NCI-H1436 (cell line): ENCODE measurements around the gene AOPEP.

ENCODE experiments used
- DNase-seq: peaks from one replicate; lab custom pipeline; 2025; lab: John Stamatoyannopoulos, UW

Gene AOPEP

DNA sequence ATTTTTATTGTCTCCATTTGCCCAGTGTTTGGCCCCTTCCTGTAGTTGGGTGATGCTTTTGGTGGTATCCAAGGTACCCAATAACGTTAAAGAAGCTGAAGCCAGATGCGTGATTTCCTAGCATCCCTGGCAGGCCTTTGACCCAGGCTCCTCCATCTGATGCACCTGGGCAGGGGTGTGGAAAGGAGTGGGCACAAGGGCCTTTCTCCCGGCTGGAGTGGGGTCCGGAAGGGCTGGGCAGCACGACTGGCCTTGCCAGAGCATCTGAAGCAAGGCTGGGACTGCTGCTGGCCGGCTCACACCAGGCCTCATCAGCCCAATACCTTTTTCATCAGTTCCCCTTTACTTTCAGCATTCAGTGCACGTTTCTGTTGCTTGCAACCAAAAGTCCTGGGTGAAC is 370.8 kb downstream of the AOPEP start:
- no peak for DNase-seq

DNA sequence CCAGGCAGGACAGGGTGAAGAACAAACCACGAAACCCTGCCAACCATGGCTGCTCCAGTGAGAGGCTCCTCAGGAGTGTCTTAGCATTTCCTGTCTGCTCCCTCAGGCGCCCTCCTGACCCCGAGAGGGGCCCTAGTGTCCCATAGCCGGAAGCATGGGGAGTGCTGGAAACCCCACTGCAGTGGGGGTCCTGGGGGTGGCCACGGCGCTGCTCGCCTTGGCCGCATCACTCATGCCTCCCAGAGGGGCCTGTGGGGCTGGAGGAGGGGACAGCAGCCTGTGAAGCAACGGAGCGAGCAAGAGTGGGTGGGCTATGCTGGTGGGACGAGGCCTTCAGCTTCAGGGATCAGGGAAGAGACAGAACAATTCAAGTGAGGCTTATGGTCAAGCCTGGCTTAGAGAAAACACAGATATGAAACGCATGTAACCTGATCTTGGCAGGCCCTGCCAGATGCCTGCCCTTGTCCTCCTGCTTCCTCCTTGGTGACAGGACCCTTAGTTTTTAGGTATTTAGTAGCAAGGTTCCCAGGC is 372.0 kb downstream of the AOPEP start:
- DNase-seq, result no peak

DNA sequence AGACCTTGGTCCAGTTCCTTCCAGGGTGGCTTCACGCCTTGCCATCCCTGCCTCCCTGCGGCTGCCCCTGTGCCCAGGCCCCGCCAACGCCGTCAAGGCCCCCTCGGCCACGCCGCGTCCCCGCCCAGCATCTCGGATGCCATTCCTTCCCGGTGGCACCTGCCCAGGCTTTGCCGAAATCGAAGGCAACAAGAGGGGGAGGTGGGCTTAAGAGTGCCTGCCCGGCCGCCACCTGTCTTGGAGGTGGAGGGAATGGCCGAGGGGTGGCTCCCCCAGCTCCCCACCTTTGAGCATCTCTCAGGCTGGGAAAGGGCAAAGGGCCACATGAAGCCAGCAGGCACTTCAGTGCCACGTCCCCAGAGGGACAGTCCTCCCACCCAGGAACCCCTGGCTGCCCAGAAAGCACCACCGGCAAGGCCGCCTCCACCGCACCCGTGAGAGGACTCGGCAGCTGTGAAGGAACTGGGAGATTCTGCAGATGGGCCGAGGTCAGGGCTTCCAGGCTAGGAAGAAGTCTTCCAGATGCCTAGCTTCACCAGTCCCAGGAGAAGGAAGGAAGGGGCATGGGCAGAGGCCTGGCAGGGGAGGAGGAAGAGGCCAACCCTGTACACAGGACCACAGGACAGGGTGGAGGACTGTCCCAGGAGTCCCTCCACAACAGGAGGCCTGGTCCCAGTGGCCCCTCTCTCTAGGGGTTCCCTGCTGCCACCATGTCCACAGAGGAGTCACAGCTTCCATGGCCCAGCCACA is 373.0 kb downstream of the AOPEP start:
- DNase-seq, result no peak

DNA sequence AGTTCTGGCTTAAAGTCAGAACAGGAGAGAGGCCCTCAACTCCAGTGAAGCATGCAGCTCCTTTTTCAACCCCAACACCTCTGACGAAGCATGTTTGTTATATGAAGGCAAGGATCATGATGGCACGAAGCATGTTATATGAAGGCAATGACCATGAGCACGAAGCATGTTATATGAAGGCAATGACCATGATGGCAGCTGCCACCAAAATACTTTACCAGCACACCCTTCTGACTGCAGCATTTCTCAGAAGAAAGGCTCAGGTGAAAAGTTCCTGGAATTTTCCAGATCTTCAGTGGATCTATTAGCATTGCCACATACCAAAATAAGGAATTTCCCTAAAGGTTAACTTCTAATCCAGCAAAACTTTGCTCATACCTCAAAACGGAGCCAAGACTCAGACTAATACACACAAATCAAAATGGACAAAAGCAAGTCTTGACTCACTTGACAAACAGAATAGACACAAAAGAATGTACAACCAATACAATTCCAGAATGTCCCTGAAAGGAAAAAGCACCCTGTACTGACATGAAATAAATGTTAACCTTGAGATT is 373.6 kb downstream of the AOPEP start:
- DNase-seq, result no peak

DNA sequence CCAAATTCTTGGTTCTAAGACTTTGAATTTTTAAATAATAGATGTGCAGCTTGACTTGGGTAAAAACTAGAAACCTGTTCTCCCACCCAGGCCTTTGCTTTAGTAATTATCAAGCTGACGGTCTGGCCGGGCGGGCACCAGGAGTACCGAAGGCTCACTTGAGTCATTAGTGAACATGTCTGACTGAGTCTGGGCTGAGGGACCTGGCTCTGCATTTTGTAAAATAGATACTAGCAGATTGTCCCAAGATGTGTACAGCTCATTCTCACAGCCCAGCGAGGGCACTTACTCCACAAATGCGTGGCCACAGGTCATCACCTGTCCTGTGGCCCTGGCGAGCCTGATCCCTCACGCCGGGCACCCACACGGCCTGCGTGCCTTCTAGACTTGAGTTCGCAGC is 374.8 kb downstream of the AOPEP start:
- no peak for DNase-seq

DNA sequence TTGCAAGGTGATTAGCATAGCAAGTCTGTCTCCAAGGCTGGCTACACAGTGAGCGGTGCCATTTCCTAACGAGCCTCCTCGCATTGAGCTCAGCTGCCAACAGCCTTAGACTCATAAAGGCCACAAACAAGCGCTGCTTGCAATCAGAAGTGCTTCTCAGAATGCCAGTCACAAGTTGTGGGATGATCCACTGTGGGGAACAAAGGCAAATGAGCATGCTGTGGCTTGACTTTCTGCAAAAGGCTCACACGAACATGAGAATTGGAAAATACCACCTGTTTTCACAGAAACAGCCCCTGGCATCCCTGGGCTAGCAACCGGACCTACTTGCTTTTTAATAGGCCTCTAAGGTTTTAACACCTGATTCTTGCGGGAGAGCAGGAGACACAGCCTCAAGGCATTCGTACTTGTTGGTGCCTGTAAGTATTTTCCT is 375.5 kb downstream of the AOPEP start:
- DNase-seq, result no peak

DNA sequence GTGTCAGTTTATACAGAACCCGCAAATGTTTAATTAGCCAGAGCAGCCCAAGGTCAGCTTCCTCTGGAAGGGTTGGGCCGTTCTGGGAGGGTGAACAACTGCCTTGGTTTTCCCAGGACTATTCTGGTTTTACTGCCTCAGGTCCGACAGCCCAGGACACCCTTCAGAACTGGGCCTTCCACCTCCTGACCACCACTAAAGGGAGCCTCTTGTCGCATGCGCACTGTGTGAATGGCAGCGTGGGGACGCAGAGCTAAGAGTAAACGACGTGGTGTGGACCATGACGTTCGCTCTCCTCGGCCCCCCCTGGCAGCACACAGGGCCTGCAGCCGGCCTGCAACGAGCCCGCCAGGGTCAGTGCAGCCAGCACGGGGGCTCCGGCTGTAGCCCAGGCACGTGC is 376.1 kb downstream of the AOPEP start:
- no peak for DNase-seq

DNA sequence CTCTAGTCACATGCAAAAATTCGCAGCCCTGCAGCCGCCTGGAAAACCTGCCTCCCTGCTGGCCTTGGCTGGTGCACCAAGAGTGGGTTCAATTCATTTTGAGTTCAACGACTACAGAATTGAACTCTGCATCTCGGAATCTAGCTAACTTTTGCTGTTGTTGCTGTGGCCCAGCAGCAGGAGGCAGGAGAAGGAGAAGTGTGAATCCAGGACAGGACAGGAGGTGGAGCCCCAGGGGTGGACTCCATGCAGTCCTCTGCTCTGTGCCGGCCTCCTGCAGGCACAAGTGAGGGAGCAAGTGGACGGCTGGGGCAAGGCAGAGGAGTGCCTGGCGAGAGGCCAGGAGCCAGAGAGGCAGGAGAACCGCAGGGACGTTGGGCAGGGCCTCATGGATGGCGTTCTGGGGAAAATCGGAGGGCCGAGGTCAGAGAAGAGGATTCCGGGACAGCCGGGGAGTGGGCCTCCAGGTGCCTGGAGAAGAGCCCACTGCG is 376.8 kb downstream of the AOPEP start:
- DNase-seq, result no peak

DNA sequence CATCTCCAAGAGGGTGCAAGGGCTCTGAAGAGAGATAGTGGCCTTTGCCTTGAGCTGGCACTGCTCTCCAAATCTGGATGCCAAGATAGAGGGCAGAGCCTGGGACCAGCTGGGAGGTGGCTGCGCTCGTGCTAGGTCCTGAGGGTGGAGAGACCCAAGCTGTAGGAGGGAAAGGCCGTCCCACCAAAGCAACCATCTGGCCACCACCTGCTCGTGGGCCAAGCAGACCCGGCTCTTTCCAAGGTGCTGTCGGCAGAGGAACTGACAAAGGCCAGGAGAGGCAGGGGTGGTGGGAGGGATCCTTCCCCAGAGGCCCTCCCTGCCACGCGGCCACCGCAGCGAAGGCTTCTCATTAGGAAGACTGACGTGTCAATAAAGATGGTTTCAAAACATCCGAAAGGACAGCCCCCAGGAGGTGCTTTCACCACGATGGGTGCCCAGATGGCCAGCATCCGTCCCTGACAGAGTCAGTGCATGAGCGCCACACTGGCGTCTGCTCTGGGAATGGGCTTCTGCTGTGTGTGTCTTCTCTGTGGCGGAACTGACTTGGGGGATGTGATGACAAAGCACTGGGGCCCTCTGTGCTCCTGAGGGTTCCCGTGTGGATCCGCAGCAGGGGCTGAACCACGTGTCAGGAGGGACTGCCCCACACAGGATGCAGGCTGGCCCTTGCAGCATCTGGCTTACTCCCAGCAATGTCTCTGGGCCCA is 377.5 kb downstream of the AOPEP start:
- no peak for DNase-seq

DNA sequence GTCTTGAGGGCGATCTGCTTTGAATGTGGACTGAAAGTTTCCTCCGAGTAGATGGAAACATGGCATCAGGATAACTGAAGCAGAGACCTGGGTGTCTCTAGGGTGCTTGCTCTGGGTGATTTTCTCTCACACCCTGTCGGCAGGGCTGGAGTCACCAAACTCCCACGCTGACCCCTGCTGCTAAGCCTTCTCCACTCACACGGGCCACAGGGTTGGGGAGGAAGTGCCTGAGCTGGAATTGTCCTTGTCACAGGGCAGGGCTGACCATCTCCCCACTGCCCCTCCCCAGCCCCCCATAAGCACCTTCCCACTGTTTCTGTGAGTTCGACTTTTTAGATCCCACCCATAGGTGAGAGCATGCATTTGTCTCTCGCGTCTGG is 378.1 kb downstream of the AOPEP start:
- no peak for DNase-seq

DNA sequence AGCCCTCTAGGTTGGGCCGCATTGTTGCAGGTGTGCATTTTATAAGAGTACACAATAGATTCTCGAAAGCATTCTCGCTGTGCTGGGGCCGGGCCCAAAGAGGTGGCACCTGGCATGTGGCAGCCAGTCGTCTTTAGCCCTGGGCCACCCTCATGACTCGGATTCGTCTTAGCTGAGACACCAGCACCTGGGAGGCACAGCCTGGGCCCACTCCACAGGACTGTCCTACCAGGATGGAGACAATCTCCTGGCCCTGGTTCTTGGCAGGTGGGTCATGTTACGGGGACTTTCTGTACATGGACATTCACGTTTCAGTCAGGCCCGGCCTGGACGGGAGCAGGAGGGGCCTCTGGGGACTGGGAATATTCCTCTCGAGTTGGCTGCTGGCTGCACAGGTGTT is 378.5 kb downstream of the AOPEP start:
- DNase-seq, result no peak

DNA sequence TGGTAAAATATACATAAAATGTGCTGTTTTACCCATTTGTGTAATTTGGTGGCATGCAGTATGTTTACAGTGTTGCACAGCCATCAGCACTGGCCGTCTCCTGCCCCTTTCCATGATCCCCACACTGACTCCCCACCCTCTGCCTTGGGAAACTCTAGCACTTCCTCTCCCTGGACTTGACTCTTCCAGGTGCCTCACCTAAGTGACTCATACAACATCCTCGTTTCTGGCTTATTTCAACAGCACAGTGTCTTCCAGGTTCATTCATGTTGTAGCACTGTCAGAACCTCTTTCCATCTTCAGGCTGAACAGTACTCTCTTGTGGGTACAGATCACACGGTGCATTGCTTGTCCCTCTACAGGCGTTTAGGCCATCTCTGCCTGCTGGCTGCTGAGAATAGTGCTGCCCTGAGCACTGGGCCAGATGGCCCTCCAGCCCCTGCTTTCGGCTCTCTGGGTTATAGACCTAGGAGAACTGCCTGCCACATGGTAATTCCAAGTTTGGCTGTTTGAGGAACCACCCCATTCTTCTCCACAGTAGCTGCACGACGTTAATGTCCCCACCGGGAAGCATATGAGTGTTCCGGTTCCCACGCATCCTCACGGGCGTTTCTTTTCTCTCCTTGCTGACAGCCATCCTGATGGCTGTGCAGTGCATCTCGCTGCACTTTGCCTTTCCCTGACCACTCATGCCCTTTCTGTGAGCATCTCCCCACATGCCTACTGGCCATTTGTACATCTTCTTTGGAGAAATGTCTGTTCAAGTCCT is 379.2 kb downstream of the AOPEP start:
- no peak for DNase-seq

DNA sequence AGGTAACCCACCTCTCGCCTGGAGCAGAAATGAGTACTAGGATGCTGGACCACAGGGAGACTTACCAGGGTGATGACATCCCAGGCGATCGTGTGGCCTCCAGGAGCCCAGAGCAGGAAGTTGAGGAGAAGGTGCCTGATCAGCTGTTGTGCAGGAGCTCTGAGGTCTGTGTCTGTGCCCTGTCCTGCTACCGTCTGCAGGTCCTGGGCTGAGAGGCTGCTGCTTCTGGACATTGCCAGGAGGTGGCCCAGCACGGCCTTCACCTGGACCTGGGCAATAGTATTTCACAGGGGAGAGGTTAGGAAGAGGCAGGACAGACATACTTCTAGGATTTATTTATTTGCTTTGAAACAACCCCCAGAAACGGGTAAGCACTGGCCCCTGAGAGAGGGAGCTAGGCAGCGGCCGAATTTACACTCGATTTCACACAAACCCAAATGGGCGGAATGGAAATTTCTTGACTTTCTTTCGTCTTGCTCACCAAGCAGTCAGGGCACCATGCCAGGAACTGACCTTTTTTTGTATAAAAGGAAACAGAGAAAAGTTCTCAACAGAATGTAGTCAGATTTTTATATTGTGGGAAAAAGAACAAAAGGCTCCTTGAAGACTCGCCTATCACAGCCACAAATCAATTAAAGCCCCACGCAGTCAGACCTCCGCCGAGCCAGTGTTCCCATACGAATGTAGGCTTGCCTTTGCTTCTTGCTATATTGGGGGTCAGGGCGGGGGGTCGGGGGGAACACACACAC is 380.7 kb downstream of the AOPEP start:
- no peak for DNase-seq

DNA sequence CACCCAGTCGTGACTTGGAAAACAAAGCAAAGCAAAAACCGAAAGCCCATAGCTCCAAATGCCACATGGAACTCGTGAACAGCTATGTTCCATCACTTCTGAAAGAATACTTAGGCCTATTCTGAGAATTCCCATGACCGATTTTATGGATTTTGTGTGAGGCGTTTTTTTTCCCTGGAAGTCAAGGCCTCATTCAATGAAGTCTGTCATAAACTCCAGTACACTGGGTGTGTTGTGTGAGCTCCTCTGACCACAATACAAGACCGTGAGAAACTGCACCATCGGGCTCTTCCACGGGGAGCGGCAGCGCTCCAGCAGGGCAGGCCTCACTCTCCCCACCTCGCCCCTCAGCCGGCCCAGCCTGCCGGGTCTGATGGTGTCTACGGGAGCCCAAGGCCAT is 381.5 kb downstream of the AOPEP start:
- DNase-seq, result no peak

DNA sequence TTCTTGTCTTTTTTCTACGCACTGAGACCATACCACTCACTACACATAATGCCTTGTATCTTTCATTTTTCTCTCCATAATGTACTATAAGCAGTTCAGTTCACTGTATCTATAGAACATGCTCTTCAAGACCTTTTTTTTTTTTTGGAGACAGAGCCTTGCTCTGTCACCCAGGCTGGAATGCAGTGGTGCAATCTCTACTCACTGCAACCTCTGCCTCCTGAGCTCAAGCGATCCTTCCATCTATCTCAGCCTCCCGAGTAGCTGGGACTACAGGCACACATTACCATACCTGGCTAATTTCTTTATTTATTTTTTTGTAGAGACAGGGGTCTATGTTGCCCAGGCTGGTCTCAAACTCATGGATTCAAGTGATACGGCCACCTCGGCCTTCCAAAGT is 382.3 kb downstream of the AOPEP start:
- DNase-seq, result no peak

DNA sequence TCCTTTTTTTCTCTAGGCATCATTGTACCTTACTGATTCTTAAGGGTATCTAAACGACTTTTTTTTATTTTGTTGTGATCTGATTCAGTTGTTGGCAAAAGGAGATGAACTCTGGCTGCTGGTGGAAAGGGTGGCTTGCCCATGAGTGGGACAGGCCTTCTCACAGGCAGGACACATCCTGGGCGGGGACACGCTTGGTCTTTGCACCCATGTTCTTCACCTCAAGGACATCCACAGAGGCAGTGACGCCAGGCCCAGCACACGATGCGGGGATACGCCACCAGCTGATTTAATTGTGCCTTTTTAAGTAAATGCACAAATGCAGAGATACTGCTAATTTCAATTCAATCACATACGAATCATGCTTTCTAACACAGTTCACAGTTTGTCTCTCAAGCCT is 383.0 kb downstream of the AOPEP start:
- DNase-seq, result no peak

DNA sequence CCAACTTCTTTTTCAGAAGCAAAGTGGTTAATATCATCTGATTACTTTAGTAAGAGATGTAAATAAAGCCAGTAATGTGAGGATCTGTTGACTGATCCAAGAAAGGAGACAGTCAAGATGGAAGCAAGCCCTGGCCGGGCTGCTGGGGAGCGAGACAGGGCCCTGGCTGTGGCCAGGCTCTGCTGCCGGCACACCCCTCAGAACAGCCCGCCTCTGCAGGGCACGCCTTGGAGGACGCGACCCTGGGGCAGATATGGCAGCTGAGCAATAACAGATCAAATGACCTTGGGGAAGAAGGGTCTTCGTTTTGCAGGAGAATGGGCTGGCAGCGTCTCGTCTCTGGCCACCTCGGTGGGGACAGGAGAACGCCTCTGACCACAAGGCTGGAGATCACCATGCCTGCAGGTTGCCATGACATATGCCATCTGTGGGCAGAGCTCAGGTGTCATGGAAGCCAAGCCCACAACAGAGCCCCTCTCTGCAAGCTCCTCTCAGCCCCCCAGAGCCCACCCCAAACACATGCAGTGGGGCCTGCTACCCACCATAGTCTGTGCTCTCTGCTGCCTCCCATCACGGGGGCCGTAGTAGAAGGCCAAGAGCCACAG is 384.5 kb downstream of the AOPEP start:
- DNase-seq, result no peak

DNA sequence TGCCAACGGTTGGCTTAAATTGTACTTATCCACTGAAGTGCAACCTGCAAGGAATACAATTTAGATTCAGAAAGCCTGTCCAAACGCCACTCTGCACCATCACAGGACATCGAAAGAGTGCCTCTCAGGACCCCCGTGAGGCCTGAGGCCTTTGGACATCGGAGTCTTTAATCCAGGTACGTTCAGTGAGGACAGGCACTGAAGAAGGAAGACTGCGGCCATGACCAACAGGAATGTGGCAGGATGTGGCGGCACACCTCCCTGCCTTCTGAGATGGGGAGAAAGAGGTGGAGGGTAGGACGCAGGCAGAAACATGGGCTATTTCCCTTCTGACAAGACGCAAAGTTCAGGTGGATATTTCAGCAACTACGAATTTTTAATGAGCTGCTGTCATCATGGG is 385.2 kb downstream of the AOPEP start:
- no peak for DNase-seq

DNA sequence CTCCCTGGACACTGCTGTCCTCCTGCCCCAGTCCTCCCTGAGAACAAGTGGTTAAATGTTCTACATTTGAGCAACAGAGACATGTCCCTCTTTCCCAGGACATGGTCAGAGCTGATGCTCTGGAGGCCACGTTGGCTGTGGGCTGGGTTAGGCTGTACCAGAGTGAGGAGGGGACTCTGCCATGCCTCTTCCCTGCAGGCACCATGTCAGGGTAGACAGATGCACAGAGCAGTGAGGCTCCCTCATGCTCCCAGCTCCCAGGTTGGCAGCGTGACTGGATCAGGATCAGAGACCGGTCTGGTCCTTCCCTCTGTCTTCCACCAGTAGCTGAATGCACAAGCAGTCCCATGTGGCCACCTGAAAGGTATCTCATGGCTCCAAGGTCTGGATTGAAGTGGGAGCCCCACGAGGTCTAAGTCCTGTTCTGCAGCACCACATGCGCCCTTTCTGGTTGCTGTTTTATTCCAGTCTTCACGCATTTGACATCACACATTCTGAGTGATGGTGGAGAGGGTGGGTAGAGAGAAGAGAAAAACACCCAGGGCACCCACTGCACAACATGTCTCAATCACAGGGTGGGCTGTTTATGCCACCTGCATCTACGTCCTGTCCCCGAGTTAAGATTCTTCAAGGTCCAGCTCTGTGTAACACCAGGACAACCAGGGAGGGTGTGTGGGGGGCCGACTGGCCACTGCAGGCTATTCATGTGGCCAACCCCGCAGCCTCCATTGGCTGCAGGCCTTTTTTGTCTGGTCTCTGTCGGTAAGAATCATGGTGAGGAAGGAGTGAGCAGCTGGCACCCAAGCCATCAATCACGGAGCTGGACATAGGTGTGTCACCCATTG is 386.2 kb downstream of the AOPEP start:
- no peak for DNase-seq

DNA sequence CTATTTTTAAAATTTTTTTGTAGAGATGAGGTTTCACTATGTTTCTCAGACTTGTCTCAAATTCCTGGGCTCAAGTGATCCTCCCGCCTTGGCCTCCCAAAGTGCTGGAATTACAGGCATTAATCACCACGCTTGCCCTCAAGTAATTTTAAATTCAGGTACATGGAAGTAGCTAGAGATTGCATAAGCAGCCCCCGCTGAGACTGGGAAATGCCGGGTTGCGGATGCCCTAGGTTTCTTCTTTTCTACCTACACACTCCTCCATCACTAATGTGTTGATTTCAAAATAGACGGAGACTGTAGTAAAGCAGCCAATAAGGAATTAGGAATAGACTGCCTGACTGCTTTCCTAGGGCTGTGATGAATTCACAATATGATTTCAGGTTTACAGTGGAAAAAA is 388.6 kb downstream of the AOPEP start:
- no peak for DNase-seq
